ENCODE data around the gene LYSMD3.

DNA sequence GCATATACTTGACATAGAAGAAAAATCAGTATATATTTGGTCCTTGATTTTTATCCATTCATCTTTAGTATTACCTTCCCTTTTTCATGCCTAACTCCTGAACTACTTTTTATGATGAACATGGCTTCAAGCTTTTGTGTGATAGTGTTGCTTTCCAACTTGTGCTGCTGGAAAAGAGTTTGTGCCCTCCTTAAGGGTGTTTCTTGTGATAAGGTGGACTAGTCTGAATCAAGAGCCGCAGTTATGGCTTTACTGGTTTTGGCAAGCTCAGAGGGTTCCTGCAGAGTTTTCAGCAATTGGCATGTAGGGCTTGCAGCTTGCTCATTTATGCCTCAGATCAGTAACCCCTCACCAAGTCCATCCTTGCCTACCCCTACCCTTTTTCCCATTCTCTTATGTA, 34.2 kb downstream of the LYSMD3 start:
- TF ChIP-seq ZNF274 (IDR thresholded peaks at IDR 0.05; ENCODE audit: low read depth, low read length) (no peak), YY1 (IDR thresholded peaks at IDR 0.05; ENCODE audit: insufficient read depth, insufficient read length) (no peak)

Measured in NT2/D1 (cell line).